ENCODE data around the gene SLAMF1.

SLAMF1 gene

GRCh38 chr1:160558660-160559380 lies 88.0 kb downstream of the SLAMF1 start:
- DNase-seq: no peak
